Naive thymus-derived CD4-positive, alpha-beta T cell (primary cell): ENCODE measurements around the gene CRAMP1. TPM values are rescaled to one million over a fixed set of nuclear protein-coding genes. Genes with fewer than 3 reads are reported as not detected.
"Not testable (repeated sequence)": the region's sequence is repeated elsewhere in the genome, so short reads cannot be mapped to it uniquely, and the experiment has no call there.

ENCODE experiments used
- ATAC-seq: fragments of 150-1000 bp; cut with Tn5 transposase; 2 replicates; pipeline ENCODE4 v1.10.0; 2021; ENCODE audit warnings: mild to moderate bottlenecking, moderate library complexity
- CTCF ChIA-PET: fragments of 350-600 bp; sonication (Branson Sonifier 250); formaldehyde crosslinking; loops from one replicate; lab custom pipeline; 2021; ENCODE audit warnings: antibody characterized with exemption; lab: Charles Lee
- POLR2A ChIA-PET: fragments of 350-600 bp; sonication (Branson Sonifier 250); formaldehyde crosslinking; loops from one replicate; lab custom pipeline; 2021; ENCODE audit warnings: antibody characterized with exemption, inconsistent platforms; lab: Charles Lee
- DNase-seq, 9 donors: peaks; one replicate each; pipeline versions ENCODE4 v3.0.0 to v3.0.0-alpha.2; 2020 to 2022; ENCODE audit warnings: mixed read lengths in 1 of 9
- H3K27ac ChIP-seq: one replicate; pipeline ENCODE4 v1.7.0; 2013; ENCODE audit warnings: mild to moderate bottlenecking, low read depth, low read length, moderate library complexity
- H3K27me3 ChIP-seq, 2 donors: one replicate each; pipeline ENCODE4 v1.7.0; 2013; ENCODE audit warnings: low read length in 2 of 2, mild to moderate bottlenecking in 2 of 2, moderate library complexity in 2 of 2; ENCODE audit not compliant: control insufficient read depth in 2 of 2, insufficient read depth in 2 of 2
- H3K36me3 ChIP-seq, 3 experiments: 1 replicate in 2 of 3; 2 replicates in 1 of 3; pipeline ENCODE4 v1.7.0; 2013; ENCODE audit warnings: low read length in 3 of 3, mild to moderate bottlenecking in 3 of 3, moderate library complexity in 1 of 3; ENCODE audit not compliant: insufficient read depth in 3 of 3, control insufficient read depth in 2 of 3
- H3K4me1 ChIP-seq, 2 donors: one replicate each; pipeline ENCODE4 v1.7.0; 2013; ENCODE audit warnings: low read length in 2 of 2, mild to moderate bottlenecking in 2 of 2, moderate library complexity in 1 of 2; ENCODE audit not compliant: control insufficient read depth in 2 of 2, insufficient read depth in 2 of 2
- H3K4me3 ChIP-seq: 2 replicates; pipeline ENCODE4 v1.7.0; 2013; ENCODE audit warnings: mild to moderate bottlenecking, low read length
- H3K9me3 ChIP-seq, 3 experiments: 1 replicate in 2 of 3; 2 replicates in 1 of 3; pipeline ENCODE4 v1.7.0; 2013; ENCODE audit warnings: low read length in 3 of 3; ENCODE audit not compliant: control insufficient read depth in 2 of 3
- H3K27ac Mint-ChIP-seq, 9 donors: one replicate each; pipeline ENCODE4 v1.8.0; 2020 to 2022; ENCODE audit warnings: mixed read lengths in 9 of 9, mild to moderate bottlenecking in 8 of 9, moderate library complexity in 5 of 9, inconsistent platforms in 2 of 9
- H3K27me3 Mint-ChIP-seq, 5 donors: one replicate each; pipeline ENCODE4 v1.8.0; 2021 to 2022; ENCODE audit warnings: mixed read lengths in 5 of 5, mild to moderate bottlenecking in 1 of 5
- H3K36me3 Mint-ChIP-seq, 5 donors: one replicate each; pipeline ENCODE4 v1.8.0; 2020 to 2022; ENCODE audit warnings: mixed read lengths in 5 of 5, mild to moderate bottlenecking in 3 of 5, inconsistent platforms in 1 of 5
- H3K4me1 Mint-ChIP-seq, 7 donors: one replicate each; pipeline ENCODE4 v1.8.0; 2020 to 2022; ENCODE audit warnings: mixed read lengths in 7 of 7, mild to moderate bottlenecking in 3 of 7, inconsistent platforms in 1 of 7
- H3K4me3 Mint-ChIP-seq, 10 donors: one replicate each; pipeline ENCODE4 v1.8.0; 2020 to 2022; ENCODE audit warnings: mild to moderate bottlenecking in 10 of 10, mixed read lengths in 10 of 10, moderate library complexity in 6 of 10, inconsistent platforms in 2 of 10
- H3K9me3 Mint-ChIP-seq, 11 donors: one replicate each; pipeline ENCODE4 v1.8.0; 2020 to 2022; ENCODE audit warnings: mixed read lengths in 11 of 11, mild to moderate bottlenecking in 4 of 11, inconsistent platforms in 1 of 11, moderate library complexity in 1 of 11
- intact Hi-C, 2 donors: fragments of 100-400 bp; cut with micrococcal nuclease; formaldehyde crosslinking; loops; one replicate each; pipeline ENCODE4 v1.15.1; 2023
- polyA plus RNA-seq, 2 donors: library from polyadenylated mRNA; unstranded; fragments of 300-500 nt; fragmentation: Illumina TruSeq; gene quantifications; one replicate each; pipeline ENCODE4 v1.2.3, GENCODE V29; 2021
- total RNA-seq, 6 experiments: library from RNA in 5 of 6; stranded (reverse) in 5 of 6; gene quantifications; 1 replicate in 5 of 6; 2 replicates in 1 of 6; pipeline ENCODE4 v1.2.3 and lab custom pipeline; 2021 to 2026

The CRAMP1 gene
- total and polyA plus RNA-seq, 7 experiments from 2014 or later: 2.1 to 33.2 (median 31.2) TPM

DNA sequence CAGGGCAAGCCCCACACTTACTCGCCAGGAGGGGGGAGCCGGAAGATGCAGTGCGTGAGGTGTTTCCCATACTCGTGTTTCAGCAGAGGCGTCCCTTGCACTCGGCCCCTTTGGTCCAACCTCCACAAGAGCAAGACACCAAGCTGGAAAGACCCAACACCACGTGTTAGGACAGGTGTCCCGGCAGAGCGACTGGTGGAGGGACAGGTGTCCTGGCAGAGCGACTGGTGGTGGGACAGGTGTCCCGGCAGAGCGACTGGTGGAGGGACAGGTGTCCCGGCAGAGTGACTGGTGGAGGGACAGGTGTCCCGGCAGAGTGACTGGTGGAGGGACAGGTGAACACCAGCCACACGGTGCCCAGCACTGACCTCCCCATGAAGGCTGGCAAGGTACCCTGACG is 19.7 kb upstream of the CRAMP1 start:
- H3K27ac Mint-ChIP-seq: no peak overlapping the region
- intact Hi-C loops: no loop called here
- H3K9me3 ChIP-seq: no peaks in the 10 kb centered on the region
- no peaks in the 10 kb centered on the region for H3K27me3 ChIP-seq
- H3K4me1 ChIP-seq: no peaks in the 10 kb centered on the region
- no peak overlapping the region for H3K4me3 Mint-ChIP-seq
- no peaks in the 10 kb centered on the region for H3K27me3 Mint-ChIP-seq
- H3K4me3 ChIP-seq: no peak overlapping the region
- H3K9me3 Mint-ChIP-seq: no peaks in the 10 kb centered on the region
- H3K36me3 ChIP-seq: no peaks in the 10 kb centered on the region
- peaks cover 0 to 4% (median 0%) of the 10 kb centered on the region in 5 donors for H3K36me3 Mint-ChIP-seq
- ChIA-PET POLR2A (no interaction called here), CTCF (no interaction called here)
- no peak for ATAC-seq
- peaks cover 0 to 3% (median 0%) of the 10 kb centered on the region in 7 donors for H3K4me1 Mint-ChIP-seq
- H3K27ac ChIP-seq: no peak overlapping the region
- DNase-seq: no peak

DNA sequence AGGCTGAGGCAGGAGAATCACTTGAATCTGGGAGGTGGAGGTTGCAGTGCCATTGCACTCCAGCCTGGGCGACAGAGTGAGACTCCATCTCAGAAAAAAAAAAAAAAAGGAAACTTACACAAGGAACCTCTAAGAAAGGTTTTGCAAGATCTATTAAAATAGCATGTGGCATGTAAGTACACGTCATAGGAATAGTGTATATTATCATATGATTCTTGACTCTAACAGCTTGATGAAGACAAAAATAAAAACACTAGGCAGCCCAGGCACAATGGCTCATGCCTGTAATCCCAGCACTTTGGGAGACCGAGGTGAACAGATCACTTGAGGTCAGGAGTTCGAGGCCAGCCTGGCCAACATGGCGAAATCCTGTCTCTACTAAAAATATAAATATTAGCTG is 16.6 kb upstream of the CRAMP1 start:
- H3K27me3 ChIP-seq, H3K36me3 Mint-ChIP-seq, H3K4me3 Mint-ChIP-seq, H3K27ac ChIP-seq, H3K9me3 ChIP-seq, DNase-seq, H3K9me3 Mint-ChIP-seq, intact Hi-C loops, H3K4me1 ChIP-seq, H3K27ac Mint-ChIP-seq, H3K4me3 ChIP-seq, H3K36me3 ChIP-seq, POLR2A ChIA-PET, H3K4me1 Mint-ChIP-seq, H3K27me3 Mint-ChIP-seq, CTCF ChIA-PET: not testable (repeated sequence)
- ATAC-seq: peak; percentile 26

DNA sequence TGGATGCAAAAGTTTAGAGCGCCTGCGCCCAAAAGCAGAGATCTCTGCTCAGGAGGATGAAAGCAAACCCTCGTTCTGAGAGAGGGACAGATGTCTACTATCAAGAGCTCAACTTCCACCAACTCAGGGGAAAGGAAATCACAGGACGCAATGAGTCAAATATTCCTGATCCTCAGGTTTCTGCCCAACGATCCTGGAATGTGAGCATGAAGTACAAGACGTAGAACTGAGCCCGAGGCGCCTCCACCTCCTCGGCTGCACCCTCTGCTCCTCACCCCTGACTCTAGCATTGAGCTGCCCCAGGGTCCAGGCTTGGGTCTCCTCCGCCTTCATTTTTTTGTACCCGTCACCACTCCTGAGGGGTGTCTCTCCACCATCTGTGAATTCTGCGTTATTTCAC is 15.6 kb upstream of the CRAMP1 start:
- Mint-ChIP-seq H3K27me3 (no peaks in the 10 kb centered on the region), H3K36me3 (peaks cover 0 to 7% (median 0%) of the 10 kb centered on the region in 5 donors), H3K4me1 (peaks cover 0 to under 1% (median 0%) of the 10 kb centered on the region in 7 donors), H3K9me3 (no peaks in the 10 kb centered on the region), H3K4me3 (no peak overlapping the region), H3K27ac (no peak overlapping the region)
- no peaks in the 10 kb centered on the region for H3K36me3 ChIP-seq
- no peak overlapping the region for H3K4me3 ChIP-seq
- H3K27me3 ChIP-seq: no peaks in the 10 kb centered on the region
- no peaks in the 10 kb centered on the region for H3K9me3 ChIP-seq
- POLR2A ChIA-PET: no interaction called here
- intact Hi-C loops: no loop called here
- DNase-seq (no peak), ATAC-seq (no peak)
- no peak overlapping the region for H3K27ac ChIP-seq
- H3K4me1 ChIP-seq: no peaks in the 10 kb centered on the region
- CTCF ChIA-PET: no interaction called here

DNA sequence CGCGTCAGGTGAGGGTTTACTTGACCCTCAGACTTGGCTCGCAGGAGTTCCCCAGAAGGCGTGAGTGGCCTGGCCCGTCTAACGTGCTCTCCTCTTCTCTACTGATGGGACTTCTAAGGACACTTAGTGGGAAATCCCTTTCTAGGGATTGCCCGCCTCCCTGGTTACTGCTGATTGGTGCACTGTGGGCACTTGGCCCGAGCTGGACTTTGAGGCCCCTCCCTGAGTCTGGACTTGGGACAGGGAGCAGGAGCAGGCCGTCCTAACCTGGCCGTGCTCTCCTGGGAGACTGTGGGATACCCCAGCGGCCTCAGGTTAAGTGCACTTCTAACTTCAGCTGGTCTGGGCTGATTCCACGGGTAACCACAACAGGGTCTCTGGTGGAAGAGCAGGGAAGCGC is 15.0 kb upstream of the CRAMP1 start:
- Mint-ChIP-seq H3K4me3 (no peak overlapping the region), H3K4me1 (no peaks in the 10 kb centered on the region), H3K27me3 (no peaks in the 10 kb centered on the region), H3K9me3 (no peaks in the 10 kb centered on the region), H3K27ac (no peak overlapping the region), H3K36me3 (peaks cover 0 to 4% (median 0%) of the 10 kb centered on the region in 5 donors)
- Histone ChIP-seq H3K4me1 (no peaks in the 10 kb centered on the region), H3K27ac (no peak overlapping the region), H3K9me3 (no peaks in the 10 kb centered on the region), H3K4me3 (no peak overlapping the region), H3K36me3 (no peaks in the 10 kb centered on the region), H3K27me3 (no peaks in the 10 kb centered on the region)
- ChIA-PET POLR2A (no interaction called here), CTCF (no interaction called here)
- DNase-seq (no peak), ATAC-seq (no peak)
- intact Hi-C loops: no loop called here

DNA sequence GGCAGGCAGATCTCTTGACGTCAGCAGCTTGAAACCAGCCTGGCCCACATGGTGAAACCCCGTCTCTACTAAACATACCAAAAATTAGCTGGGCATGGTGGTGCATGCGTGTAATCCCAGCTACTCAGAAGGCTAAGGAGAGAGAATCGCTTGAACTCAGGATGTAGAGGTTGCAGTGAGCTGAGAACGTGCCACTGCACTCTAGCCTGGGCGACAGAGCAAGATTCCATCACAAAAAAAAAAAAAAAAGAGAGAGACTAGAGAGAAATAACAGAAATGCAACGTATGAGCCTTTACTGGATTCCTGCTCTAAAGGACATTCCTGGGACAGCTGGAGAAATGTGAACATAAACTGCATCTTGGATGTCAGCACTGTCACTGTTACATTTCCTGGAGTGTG is 11.1 kb upstream of the CRAMP1 start:
- Mint-ChIP-seq H3K4me1 (no peaks in the 10 kb centered on the region), H3K36me3 (peaks cover 0 to 3% (median 0%) of the 10 kb centered on the region in 5 donors), H3K4me3 (no peak overlapping the region), H3K9me3 (no peaks in the 10 kb centered on the region), H3K27me3 (no peaks in the 10 kb centered on the region), H3K27ac (no peak overlapping the region)
- no peaks in the 10 kb centered on the region for H3K9me3 ChIP-seq
- intact Hi-C loops: no loop called here
- no peaks in the 10 kb centered on the region for H3K27me3 ChIP-seq
- H3K4me3 ChIP-seq: no peak overlapping the region
- ATAC-seq (no peak), DNase-seq (no peak)
- no peaks in the 10 kb centered on the region for H3K4me1 ChIP-seq
- CTCF ChIA-PET: no interaction called here
- H3K36me3 ChIP-seq: no peaks in the 10 kb centered on the region
- POLR2A ChIA-PET: no interaction called here
- H3K27ac ChIP-seq: no peak overlapping the region

DNA sequence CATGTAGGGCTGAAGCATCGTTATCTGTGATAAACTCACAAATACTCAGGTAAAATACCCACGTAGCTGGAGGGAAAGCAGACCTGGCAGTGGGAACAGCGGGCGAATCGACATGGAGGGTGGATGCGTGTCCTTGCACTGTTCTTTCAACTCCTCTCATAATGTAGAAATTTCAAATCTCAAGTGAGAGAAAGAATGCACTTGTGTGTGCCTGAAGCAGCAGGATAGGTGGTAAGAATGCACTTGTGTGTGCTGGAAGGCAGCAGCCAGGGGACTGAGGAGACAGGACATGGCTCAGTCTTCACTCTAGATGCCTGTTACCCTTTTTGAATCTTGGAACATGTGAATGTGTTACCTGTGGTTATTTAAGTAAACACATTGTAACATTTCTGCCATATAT is 10.7 kb upstream of the CRAMP1 start:
- no peak overlapping the region for H3K4me3 Mint-ChIP-seq
- ATAC-seq (no peak), DNase-seq (no peak)
- Histone ChIP-seq H3K4me1 (no peaks in the 10 kb centered on the region), H3K36me3 (no peaks in the 10 kb centered on the region), H3K27ac (no peak overlapping the region), H3K9me3 (no peaks in the 10 kb centered on the region), H3K4me3 (no peak overlapping the region), H3K27me3 (no peaks in the 10 kb centered on the region)
- H3K9me3 Mint-ChIP-seq: no peaks in the 10 kb centered on the region
- H3K27me3 Mint-ChIP-seq: no peaks in the 10 kb centered on the region
- ChIA-PET POLR2A (no interaction called here), CTCF (no interaction called here)
- peaks cover 0 to 3% (median 0%) of the 10 kb centered on the region in 5 donors for H3K36me3 Mint-ChIP-seq
- H3K27ac Mint-ChIP-seq: no peak overlapping the region
- no peaks in the 10 kb centered on the region for H3K4me1 Mint-ChIP-seq
- intact Hi-C loops: no loop called here

DNA sequence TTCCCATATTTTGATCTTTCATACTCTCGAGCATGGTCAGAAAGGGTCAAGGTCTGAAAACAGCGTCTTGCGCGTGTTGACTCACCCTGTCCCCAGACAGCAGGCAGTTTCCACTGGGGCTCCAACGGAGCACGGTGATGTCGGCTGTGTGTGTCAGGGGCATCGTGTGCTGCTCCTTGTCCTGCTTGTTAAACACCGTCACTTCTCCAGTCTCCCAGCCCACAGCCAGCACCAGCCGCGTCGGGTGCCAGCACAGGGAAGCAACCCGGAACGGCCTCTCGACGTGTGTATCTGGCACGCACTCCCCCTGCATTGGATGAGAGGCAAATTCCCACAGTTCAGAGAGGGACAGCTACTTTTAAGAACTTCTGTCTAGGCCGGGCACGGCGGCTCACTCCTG is 9.9 kb upstream of the CRAMP1 start:
- Mint-ChIP-seq H3K4me3 (no peak overlapping the region), H3K4me1 (no peaks in the 10 kb centered on the region), H3K27me3 (no peaks in the 10 kb centered on the region), H3K36me3 (peaks cover 0 to 3% (median 2%) of the 10 kb centered on the region in 5 donors), H3K27ac (no peak overlapping the region), H3K9me3 (no peaks in the 10 kb centered on the region)
- CTCF ChIA-PET: no interaction called here
- no peaks in the 10 kb centered on the region for H3K9me3 ChIP-seq
- H3K4me3 ChIP-seq: no peak overlapping the region
- H3K27me3 ChIP-seq: no peaks in the 10 kb centered on the region
- POLR2A ChIA-PET: no interaction called here
- no peaks in the 10 kb centered on the region for H3K36me3 ChIP-seq
- DNase-seq (no peak), ATAC-seq (no peak)
- no peak overlapping the region for H3K27ac ChIP-seq
- intact Hi-C loops: no loop called here
- no peaks in the 10 kb centered on the region for H3K4me1 ChIP-seq
